ENCODE measurements around the gene MACROD2.

MACROD2 gene

DNA sequence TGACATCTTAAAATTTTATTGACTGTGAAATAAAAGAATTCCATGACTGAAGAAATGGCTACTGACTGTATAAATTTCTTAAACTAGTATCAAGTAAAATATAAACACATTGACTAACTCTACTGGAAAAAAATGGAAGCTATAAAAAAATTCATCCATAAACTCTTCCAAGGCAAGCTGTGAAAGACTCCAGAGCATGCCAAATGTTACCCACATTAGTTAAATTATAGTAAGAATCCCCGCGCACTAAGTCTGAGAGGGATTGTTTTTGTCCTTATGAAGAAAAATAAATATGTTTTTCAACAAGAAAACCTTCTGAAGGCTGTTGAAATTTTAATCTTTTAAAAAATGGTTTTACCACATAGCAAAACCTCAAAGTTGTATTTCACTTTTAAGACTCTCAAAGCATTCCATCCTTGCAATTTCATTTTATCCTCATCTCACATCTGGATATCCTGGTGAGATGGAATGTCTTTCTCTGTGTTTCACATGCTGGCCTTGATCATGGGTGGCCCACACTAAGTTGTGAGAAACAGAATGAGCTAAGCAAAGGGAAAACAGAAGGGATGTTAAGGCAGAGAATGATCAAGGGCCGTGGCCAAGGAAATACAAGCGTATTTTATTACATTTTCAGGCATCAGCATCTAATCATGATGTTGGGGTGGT is 1845.5 kb downstream of the MACROD2 start:
- DNase-seq (ENCODE audit: low read depth, low spot score) = no peak

DNA sequence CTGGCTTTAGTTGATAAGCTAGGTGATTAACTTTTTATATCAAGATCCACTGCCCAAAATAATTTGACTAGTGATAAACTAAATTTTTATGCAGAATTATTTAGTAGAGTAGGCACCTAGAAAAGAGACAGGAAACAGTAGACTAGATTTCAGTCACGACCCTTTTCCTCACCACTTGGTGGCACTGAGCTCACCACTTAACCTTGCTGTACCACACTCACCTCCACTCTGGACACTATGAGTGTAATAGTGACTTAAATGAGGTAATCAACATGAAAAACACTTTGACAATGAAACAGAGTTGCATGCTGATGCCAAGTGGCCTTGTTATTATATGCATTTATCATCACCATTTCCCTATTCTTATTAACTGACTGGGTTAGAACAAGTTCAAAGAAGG is 1847.6 kb downstream of the MACROD2 start:
- DNase-seq (ENCODE audit: low read depth, low spot score) = no peak

DNA sequence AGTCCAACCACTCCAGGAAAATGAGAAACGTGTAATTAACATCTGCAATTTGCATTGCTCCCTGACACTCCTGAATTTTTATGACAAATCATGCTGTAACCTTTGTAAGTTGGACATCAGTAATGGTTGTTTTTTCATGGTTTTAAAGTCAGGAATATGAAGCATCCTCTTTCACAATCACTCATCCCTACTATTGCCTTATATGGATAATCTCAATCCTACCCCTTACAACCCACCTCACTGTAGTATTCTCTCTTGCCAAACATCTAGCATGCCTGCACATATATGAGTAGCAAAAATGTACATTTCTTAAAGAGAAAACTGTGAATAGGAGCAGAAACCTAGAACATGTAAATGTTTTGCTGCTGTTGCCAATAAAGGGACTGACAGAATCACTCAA is 1848.5 kb downstream of the MACROD2 start:
- DNase-seq (ENCODE audit: low read depth, low spot score) = no peak

DNA sequence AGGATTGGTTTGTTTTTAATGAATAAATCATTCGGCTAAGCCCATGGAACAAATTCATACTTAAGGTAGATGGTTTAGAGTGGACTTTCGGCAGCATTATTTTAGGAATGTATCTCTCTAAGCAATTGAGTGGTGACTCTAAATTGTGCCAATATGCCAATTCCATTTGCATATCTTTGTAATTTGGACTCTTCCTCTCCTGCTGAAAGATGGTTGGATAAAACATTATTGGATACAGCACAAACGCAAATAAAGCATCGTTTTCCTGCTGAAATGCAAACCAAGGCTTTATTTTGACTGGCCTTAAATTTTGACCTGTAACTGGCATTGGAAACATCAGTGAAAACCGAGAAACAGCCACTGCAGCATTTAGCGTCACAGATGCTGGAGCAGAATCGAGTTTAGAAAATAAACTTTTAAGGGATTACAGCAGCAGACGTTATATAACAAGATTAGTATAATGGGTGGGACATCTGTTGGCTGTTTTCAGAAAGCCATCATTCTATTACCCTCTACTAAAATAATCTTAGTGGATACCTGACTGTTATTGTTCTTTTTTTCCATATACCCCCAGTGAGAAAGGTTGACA is 1852.0 kb downstream of the MACROD2 start:
- DNase-seq (ENCODE audit: low read depth, low spot score) = no peak

DNA sequence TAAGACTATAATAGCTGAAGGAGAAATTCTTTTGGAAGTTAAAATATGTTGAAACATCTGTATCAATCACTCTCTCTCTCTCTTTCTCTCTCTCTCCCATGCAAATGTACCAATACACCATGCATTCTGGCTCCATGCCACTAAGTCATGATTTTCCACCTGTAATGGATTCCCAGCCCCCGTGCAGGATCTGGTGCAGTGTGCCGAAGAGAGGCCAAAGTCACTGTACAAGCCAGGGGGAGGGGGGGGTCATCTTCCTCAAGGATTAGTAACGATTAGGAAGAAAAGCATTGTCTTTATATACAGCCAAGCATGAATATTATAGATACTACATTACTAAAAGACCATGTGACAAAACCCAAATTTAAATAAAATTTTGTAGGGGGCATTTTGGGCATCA is 1852.8 kb downstream of the MACROD2 start:
- no peak for DNase-seq (ENCODE audit: low read depth, low spot score)

DNA sequence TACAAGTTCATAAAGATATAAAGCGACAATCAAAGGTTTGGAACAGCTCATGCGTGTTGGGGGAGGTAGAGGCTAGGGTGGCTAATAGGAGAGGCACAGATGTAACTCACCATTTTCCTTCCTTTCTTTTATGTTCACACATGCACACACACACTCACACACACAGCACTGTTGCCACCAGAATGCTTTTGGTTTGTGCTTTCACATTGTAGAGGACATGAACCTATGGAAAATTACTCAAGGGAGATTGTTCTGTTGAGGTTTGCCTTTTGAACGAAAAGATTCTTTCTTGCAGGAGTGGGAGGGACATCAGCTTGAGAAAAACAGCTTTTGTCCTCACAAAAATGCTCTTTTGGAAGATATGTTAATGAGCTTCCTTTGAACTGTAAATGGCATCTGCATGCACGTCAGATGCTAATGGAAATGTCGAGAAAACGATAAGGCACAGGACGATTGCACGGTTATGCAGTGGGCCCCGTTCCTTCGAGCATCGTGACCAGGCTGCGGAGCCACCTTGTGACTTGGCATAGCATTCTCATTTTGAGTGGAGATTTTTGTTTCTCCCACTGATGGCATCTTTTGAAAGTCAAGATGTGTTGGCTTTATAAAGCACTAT is 1853.8 kb downstream of the MACROD2 start:
- DNase-seq (ENCODE audit: low read depth, low spot score) = no peak

DNA sequence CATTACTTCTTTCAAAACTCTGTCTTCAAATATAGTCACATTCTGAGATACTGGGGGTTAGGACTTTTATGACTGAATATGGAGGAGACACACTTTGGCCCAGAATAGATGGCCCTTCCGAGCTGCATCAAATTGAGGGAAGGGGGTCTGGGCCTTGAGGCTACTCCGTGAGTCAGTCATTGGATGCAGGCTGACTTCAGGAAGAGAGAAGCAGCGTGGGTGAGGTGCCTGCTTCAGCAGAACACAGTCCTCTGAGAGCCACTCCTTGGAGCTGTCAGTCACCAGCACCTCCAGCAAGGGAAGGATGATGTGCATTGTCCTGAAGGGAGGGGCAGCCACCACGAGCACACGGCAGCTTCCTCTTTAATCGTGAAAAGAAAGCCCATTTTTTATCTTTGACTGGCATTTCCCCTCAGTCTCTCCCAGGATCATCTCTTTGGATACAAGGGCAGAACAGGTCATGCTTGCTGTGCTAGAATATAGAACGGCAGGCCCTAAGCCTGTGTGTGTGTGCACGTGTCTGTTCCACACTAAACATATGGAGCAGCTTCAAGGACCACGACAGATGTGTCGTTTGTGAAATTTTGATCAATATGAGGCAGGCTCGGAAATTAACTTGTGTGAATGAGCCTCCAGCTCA is 1856.4 kb downstream of the MACROD2 start:
- no peak for DNase-seq (ENCODE audit: low read depth, low spot score)

DNA sequence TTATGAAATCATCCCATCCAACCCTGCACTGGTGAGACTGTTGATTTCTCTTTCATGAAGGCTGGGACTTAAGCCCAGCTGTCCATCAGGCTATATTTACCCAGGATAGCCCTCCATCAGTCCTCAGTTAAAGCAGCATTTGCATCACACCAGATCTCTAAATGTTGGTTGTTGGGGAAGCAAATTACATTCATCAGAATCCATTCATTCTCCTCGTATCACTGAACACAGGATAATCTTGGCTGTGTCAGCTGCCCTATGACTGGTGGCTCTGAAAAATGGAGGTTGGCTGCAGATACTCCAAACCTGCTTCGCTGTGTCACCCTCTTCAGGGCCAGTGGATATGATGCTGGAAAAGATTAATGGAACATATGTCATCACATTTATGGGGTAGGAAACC is 1859.6 kb downstream of the MACROD2 start:
- no peak for DNase-seq (ENCODE audit: low read depth, low spot score)

DNA sequence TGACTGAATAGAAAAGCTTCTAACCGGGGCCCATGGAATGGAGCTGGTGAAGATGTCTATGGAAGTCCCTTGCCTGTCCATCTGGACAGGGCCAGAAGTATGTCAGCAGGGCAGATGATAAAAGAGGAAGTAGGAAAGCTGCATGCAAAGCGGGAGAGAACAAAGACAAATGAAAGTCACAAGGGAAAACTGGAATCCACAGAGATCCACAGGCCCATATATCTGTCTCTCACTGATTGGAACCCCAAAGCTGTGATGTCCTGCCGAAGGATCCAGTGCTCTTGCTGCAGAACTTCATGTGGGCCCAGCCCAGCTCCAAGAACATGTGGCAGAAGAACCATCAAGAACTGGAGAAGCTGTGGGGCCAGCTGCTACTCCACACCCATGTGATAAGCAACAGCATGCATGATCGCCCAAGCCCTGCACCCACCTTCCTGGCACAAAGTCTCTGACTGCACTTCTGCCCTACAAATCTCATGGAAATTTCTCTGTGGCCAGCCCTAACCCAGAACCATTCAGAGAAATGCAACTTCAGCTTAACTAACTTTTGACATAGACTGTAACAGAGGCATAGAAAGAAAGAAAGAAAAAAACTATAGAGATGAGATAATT is 1862.0 kb downstream of the MACROD2 start:
- no peak for DNase-seq (ENCODE audit: low read depth, low spot score)

DNA sequence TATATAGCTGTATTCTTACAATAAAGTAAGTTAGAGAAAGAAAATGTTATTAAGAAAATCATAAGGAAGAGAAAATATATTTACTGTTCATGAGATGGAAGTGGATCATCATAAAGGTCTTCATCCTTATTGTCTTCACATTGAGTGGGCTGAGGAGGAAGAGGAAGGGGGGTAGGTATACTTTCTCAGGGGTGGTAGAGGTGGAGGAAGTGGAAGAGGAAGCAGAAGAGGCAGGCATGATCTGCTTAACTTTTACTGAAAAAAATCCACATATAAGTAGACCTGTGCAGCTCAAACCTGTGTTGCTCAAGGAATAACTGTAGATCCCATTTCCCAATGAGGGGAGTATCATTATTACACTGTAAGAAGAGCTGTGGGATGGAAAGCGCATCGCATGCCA is 1863.7 kb downstream of the MACROD2 start:
- no peak for DNase-seq (ENCODE audit: low read depth, low spot score)

DNA sequence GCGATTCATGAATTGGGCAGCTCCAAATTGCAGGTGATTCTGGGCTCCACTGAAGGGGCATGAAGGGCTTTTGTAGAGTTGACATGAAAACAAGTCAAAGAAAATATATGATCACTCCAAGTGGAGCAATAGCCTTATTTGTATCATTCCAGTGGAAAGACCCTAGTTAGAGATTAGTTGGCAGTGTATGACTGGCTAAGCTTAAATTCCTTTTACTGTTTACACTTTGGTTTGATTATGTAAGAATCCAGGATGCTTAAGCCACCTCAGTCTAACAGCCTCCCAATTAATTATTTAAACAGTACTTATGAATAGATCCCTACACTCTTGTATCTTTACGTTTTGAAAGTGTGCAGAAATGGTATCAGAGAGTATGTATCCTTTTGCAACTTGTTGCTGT is 1865.5 kb downstream of the MACROD2 start:
- no peak for DNase-seq (ENCODE audit: low read depth, low spot score)

DNA sequence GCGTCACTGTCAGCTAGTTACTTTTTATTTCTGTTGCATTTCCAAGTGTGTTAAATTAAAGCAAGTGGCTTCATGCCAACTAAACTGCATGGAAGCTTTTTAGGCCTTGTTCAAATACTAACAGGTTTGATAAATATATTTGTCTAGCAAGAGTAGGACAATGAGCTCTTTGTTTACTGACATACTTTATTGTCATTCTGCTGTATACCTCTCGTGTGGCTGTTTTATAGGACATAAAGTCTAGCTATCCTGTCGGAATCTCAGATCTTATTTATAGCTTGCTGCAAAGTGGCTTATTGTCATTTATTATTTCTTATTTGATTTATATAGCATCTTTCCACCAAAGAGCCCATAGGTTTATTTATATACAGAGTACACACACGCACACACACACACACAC is 1866.9 kb downstream of the MACROD2 start:
- DNase-seq (ENCODE audit: low read depth, low spot score) = no peak

DNA sequence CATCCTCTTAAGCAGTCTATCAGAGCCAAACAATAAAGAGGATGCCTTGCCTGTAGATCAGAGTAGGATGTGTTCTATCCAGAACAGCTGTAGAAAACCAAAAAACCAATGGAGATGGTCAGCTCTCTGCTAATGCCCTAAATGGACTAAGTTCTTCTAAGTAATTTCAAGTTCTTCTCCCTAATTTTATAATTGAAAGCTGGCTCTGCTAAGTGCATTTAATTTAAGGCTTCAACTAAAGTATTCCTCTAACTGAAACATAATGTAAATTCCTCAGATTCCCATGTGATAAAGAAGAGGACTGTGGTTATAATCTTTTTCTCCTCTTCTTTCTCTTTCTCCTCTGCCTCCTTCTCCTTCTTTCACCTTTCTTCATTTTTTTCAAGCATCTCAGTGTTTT is 1868.4 kb downstream of the MACROD2 start:
- no peak for DNase-seq (ENCODE audit: low read depth, low spot score)

DNA sequence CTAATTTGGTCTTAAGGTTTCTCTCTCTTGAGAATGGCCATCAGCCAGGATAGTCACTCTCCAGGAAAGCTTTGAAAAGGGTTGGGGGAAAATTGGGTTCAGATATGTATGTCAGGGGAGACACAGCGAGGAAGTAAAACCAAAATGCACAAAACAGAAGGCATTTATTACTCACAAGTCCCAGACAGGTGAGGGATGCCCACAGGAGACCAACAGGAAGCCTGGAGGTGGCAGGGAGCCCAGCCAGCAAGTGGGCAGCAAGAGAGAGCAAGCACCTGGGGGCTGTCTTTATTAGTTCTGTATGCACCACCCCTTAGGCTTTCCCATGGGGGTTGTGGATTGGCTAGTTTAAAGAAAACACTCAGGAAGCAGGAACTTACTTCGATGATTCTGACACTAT is 1870.2 kb downstream of the MACROD2 start:
- no peak for DNase-seq (ENCODE audit: low read depth, low spot score)

DNA sequence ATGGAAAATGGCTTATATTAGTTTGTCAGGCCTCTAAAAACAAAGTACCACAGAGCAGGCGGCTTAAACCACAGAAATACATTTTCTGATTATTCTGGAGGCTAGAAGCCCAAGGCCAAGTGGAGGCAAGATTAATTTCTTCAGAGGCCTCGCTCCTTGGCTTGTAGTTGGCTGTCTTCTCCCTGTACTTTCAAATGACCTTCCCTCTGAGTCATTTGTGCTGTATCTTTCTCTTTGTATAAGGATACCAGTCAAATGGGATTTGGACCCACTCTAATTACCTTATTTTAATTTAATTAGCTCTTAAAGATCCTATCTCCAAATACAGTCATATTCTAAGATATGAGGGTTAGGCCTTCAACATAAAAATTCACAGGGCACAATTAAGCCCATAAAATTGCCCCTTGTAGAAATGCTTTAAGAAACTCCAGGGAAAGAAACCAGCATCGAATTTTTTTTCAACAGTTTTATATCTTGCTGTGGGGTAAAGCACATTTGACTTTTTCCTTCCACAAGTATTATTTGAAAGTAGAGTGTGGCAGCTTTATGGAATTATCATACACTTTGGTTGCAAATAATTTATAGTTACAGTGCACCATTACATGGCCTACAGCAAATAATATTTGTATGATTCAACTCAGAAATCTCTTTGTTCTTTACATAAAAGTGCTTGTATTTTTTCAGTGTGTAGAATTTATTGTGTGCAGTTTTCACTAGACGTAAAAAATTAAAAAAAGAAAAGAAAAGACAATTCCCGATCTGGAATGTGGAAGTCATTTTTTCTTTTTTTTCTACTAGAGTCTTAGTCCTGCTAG is 1871.8 kb downstream of the MACROD2 start:
- no peak for DNase-seq (ENCODE audit: low read depth, low spot score)

DNA sequence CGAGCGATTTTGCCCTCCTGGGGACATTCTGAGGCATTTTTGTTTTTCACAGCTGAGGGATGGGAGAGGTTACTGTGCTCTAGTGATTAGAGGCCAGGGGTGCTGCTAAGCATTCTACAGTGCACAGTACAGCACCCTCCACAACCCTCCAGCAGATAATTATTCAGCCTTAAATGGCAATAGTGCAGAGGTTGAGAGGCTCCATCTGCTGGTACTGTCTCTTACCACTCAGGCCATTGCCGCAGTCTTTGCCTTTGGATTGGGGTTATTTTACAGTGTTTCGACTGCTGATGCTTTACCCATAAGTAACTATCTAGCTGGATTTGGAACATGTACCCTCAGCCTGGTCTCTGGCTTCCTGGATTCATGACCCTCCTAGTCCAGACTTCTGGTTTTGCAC is 1872.6 kb downstream of the MACROD2 start:
- no peak for DNase-seq (ENCODE audit: low read depth, low spot score)

DNA sequence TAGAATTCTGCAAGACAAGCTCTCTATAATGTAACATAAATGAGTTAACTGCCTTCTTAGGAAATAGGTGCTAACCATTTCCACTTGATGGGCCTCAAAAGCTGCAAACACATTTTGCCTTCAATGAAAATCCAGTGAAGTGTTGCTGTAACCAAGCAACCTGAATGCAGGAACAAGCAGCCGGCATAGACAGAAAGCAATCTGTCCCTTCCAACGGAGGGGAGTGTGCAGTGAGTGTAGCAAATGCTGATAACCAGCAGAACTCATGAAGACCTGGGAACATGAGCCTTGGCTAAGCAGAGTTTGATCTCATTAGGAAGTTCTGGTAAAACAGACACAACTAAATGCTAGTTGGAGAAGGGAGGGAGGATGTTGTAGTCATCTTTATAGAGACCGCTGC is 1880.1 kb downstream of the MACROD2 start:
- no peak for DNase-seq (ENCODE audit: low read depth, low spot score)

DNA sequence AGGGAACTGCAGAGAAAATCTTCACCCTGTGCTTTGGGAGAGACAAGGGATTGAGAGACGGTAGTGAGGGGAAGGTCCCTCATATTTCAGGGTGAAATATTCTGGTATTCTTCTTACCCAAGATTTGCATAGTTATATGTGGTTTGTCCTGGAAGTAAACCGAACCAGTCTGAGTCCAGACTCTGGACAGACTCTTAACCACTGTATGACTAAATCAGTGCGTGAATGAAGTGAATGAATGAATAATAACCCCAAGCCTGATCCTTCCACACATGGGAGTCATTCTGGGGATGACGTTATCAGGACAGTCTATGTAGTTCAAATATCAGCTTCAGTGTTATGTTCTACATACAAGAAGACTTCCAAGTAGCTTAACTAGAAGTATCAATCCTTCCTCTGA is 1887.2 kb downstream of the MACROD2 start:
- no peak for DNase-seq (ENCODE audit: low read depth, low spot score)

DNA sequence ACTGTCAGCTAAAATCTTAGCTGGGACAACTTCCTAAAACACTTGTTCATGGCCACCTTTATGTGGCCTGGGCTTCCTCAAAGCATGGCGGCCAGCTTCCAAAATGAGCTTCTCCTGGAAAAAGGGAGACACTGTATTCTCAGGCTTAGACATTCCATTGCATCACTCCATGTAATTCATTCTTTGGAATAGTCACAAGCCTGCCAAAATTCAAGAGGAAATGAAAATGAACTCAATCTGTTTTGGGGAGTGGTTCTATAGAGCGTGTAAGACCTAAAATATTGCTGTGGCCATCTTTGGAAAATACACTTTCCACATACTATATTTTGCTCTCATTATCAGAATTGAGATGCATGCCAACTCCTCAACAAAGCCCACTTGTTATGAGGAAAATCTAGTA is 1890.9 kb downstream of the MACROD2 start:
- no peak for DNase-seq (ENCODE audit: low read depth, low spot score)

DNA sequence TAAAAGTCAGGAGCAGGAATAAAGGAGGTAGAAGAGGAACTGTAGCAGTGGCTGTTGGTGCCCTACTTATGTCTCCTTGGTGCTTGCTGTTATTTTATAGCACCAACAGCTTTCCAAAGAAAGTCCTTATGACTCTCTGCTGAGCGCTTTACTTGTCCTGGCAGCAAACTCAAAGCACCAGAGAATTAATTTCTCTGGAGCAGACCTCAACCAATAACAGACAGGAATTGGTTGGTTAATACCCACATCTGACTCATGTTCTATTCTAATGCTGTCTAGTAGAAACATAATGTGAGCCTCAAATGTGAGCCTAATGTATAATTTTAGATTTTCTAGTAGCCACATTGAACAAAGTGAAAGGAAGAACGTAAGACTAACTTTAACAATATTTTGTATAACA is 1892.1 kb downstream of the MACROD2 start:
- DNase-seq (ENCODE audit: low read depth, low spot score) = no peak

DNA sequence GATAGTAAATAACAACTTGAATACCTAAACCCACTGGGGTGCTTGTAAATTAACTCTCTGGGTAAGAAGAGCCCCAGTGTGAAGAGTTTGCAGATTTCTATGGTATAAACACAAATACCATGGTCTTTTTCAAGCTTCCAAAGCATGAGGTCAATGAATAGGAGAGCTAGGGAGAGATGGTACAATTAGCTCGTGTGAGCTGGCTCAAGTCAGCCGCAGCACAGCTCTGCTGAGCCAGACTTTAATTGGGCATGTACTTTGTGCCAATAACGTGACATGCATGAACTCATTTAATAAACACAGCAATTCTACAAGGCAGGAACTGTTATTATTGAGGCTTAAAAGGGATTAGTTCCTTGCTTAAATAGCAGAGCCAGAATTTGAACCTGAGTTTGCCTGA is 1893.7 kb downstream of the MACROD2 start:
- DNase-seq (ENCODE audit: low read depth, low spot score) = no peak
